SK-N-SH treated with all-trans-retinoic acid at 6 μM for 48 hours (cell line): ENCODE data around the gene MARCHF10.

Source experiments
- ARNTL ChIP-seq: fragments of 450-650 bp; formaldehyde crosslinking; IDR thresholded peaks from 2 replicates; pipeline ENCODE4 v1.5.0; 2020; ENCODE audit warnings: low read depth, mild to moderate bottlenecking, moderate library complexity, borderline replicate concordance
- CSDC2 ChIP-seq: fragments of 250-450 bp; sonication (Bioruptor Pico); IDR thresholded peaks from 2 replicates; pipeline ENCODE4 v1.5.0; 2020; ENCODE audit warnings: mild to moderate bottlenecking, moderate library complexity
- GLIS3 ChIP-seq: fragments of 250-450 bp; sonication (Bioruptor Pico); IDR thresholded peaks from 2 replicates; pipeline ENCODE4 v1.5.0; 2020; ENCODE audit warnings: mild to moderate bottlenecking, moderate library complexity
- RARB ChIP-seq: fragments of 250-450 bp; sonication (Bioruptor Pico); IDR thresholded peaks from 2 replicates; pipeline ENCODE4 v1.8.0; 2021; ENCODE audit warnings: mild to moderate bottlenecking, moderate library complexity
- TCF4 ChIP-seq: fragments of 250-450 bp; sonication (Bioruptor Pico); IDR thresholded peaks from 2 replicates; pipeline ENCODE4 v1.8.0; 2021; ENCODE audit warnings: mild to moderate bottlenecking, moderate library complexity, borderline replicate concordance
- TOX ChIP-seq: fragments of 250-450 bp; sonication (Bioruptor Pico); IDR thresholded peaks from 2 replicates; pipeline ENCODE4 v1.8.0; 2021; ENCODE audit warnings: mild to moderate bottlenecking, moderate library complexity, borderline replicate concordance
- TSHZ2 ChIP-seq: fragments of 250-450 bp; sonication (Bioruptor Pico); IDR thresholded peaks from 2 replicates; pipeline ENCODE4 v1.5.0; 2020; ENCODE audit warnings: mild to moderate bottlenecking, moderate library complexity
- ZFP3 ChIP-seq: fragments of 250-450 bp; sonication (Bioruptor Pico); IDR thresholded peaks from 2 replicates; pipeline ENCODE4 v1.5.0; 2020; ENCODE audit warnings: mild to moderate bottlenecking, moderate library complexity
- ZFP30 ChIP-seq: fragments of 450-650 bp; formaldehyde crosslinking; IDR thresholded peaks from 2 replicates; pipeline ENCODE4 v1.5.0; 2022; ENCODE audit warnings: mild to moderate bottlenecking, moderate library complexity
- ZNF70 ChIP-seq: fragments of 450-650 bp; formaldehyde crosslinking; IDR thresholded peaks from 2 replicates; pipeline ENCODE4 v1.5.0; 2020; ENCODE audit warnings: mild to moderate bottlenecking, moderate library complexity
- TF ChIP-seq, protein P1 (sequence below): fragments of 250-450 bp; sonication (Bioruptor Pico); IDR thresholded peaks from 2 replicates; pipeline ENCODE4 v1.5.1; 2020; ENCODE audit warnings: low read depth, mild to moderate bottlenecking, moderate library complexity
- TF ChIP-seq, protein P2 (sequence below): fragments of 250-450 bp; sonication (Bioruptor Pico); IDR thresholded peaks from 2 replicates; pipeline ENCODE4 v1.8.0; 2020; ENCODE audit warnings: mild to moderate bottlenecking, moderate library complexity, borderline replicate concordance
- TF ChIP-seq, protein P3 (sequence below): fragments of 250-450 bp; sonication (Bioruptor Pico); IDR thresholded peaks from 2 replicates; pipeline ENCODE4 v1.8.0; 2021; ENCODE audit warnings: low read depth, mild to moderate bottlenecking, moderate library complexity, borderline replicate concordance

DNA sequence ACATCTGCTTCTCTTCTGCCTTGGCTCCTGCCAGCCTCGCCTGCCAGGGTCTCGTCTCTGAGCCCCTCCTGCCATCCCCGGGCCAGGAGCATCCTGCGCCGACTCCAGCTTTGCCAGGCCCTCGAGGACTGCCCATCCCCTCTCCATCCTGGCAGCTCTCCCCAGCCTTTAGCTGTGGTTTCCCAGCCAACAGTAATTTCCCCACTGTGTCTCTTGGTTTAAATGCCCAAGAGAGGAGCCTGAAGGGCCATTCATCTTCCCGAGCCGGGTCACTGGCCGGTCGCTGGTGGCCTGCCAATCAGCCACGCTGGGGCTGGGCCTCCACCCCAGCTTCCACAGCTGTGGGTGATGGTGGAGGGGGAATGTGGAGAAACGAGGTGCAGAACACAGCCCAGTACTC is 132.9 kb downstream of the MARCHF10 start:
- TF ChIP-seq TSHZ2 (CRISPR knock-in tag) (no peak), GLIS3 (CRISPR knock-in tag) (no peak), ZFP3 (no peak), CSDC2 (no peak), RARB (no peak), ZFP30 (CRISPR knock-in tag) (no peak), TOX (no peak), ZNF70 (no peak), ARNTL (CRISPR knock-in tag) (no peak), TCF4 (no peak)
- TF ChIP-seq, protein P1, sequence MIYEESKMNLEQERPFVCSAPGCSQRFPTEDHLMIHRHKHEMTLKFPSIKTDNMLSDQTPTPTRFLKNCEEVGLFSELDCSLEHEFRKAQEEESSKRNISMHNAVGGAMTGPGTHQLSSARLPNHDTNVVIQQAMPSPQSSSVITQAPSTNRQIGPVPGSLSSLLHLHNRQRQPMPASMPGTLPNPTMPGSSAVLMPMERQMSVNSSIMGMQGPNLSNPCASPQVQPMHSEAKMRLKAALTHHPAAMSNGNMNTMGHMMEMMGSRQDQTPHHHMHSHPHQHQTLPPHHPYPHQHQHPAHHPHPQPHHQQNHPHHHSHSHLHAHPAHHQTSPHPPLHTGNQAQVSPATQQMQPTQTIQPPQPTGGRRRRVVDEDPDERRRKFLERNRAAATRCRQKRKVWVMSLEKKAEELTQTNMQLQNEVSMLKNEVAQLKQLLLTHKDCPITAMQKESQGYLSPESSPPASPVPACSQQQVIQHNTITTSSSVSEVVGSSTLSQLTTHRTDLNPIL (CRISPR knock-in tag): no peak
- TF ChIP-seq, protein P2, sequence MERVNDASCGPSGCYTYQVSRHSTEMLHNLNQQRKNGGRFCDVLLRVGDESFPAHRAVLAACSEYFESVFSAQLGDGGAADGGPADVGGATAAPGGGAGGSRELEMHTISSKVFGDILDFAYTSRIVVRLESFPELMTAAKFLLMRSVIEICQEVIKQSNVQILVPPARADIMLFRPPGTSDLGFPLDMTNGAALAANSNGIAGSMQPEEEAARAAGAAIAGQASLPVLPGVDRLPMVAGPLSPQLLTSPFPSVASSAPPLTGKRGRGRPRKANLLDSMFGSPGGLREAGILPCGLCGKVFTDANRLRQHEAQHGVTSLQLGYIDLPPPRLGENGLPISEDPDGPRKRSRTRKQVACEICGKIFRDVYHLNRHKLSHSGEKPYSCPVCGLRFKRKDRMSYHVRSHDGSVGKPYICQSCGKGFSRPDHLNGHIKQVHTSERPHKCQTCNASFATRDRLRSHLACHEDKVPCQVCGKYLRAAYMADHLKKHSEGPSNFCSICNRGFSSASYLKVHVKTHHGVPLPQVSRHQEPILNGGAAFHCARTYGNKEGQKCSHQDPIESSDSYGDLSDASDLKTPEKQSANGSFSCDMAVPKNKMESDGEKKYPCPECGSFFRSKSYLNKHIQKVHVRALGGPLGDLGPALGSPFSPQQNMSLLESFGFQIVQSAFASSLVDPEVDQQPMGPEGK (CRISPR knock-in tag): no peak
- TF ChIP-seq, protein P3, sequence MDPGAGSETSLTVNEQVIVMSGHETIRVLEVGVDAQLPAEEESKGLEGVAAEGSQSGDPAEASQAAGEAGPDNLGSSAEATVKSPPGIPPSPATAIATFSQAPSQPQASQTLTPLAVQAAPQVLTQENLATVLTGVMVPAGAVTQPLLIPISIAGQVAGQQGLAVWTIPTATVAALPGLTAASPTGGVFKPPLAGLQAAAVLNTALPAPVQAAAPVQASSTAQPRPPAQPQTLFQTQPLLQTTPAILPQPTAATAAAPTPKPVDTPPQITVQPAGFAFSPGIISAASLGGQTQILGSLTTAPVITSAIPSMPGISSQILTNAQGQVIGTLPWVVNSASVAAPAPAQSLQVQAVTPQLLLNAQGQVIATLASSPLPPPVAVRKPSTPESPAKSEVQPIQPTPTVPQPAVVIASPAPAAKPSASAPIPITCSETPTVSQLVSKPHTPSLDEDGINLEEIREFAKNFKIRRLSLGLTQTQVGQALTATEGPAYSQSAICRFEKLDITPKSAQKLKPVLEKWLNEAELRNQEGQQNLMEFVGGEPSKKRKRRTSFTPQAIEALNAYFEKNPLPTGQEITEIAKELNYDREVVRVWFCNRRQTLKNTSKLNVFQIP (CRISPR knock-in tag): no peak
